A549 (cell line): ENCODE results near the gene FOLR2.

Experiments
- CBX2 ChIP-seq: fragments of 200-600 bp; sonication (generic); IDR thresholded peaks from 2 replicates; pipeline ENCODE4 v1.6.1; 2016; ENCODE audit warnings: low read depth, mild to moderate bottlenecking, borderline replicate concordance
- CTCF ChIP-seq: fragments of >200 bp; sonication (Bioruptor Twin); formaldehyde crosslinking; IDR thresholded peaks from 3 replicates; pipeline ENCODE4 v1.5.1; 2016
- KDM1A ChIP-seq: fragments of 200-600 bp; sonication (generic); IDR thresholded peaks from 2 replicates; pipeline ENCODE4 v1.6.1; 2016; ENCODE audit warnings: low read depth, mild to moderate bottlenecking
- MYC ChIP-seq: IDR thresholded peaks from 2 replicates; pipeline ENCODE4 v1.6.1; 2012; ENCODE audit warnings: mild to moderate bottlenecking, inconsistent platforms, low read length, improper control_type of control experiment, borderline replicate concordance
- NFE2L2 ChIP-seq: fragments of 150-350 bp; conservative IDR thresholded peaks from 2 replicates; pipeline ENCODE4 v1.6.1; 2014; ENCODE audit warnings: low read length
- POLR2A ChIP-seq: IDR thresholded peaks from 2 replicates; pipeline ENCODE4 v1.6.1; 2012; ENCODE audit warnings: mild to moderate bottlenecking, low read length
- RARB ChIP-seq: fragments of 250-450 bp; sonication (Bioruptor Pico); IDR thresholded peaks from 2 replicates; pipeline ENCODE4 v1.8.0; 2021; ENCODE audit warnings: mild to moderate bottlenecking, moderate library complexity
- ZFP36 ChIP-seq: fragments of 450-650 bp; IDR thresholded peaks from 2 replicates; pipeline ENCODE4 v1.6.1; 2014; ENCODE audit warnings: borderline replicate concordance; ENCODE audit not compliant: partially characterized antibody
- TF ChIP-seq, protein P1 (sequence below): IDR thresholded peaks from 2 replicates; pipeline ENCODE4 v1.6.1; 2012

GRCh38 chr11:72253392-72253791 lies 36.8 kb downstream of the FOLR2 start:
- TF ChIP-seq RARB (no peak), POLR2A (no peak), CBX2 (no peak), CTCF (no peak), MYC (no peak), ZFP36 (no peak), NFE2L2 (no peak), KDM1A (no peak)
- TF ChIP-seq, protein P1, sequence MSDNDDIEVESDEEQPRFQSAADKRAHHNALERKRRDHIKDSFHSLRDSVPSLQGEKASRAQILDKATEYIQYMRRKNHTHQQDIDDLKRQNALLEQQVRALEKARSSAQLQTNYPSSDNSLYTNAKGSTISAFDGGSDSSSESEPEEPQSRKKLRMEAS, result no peak
